A549 treated with RU486 at 1 μM for 4 hours (cell line): ENCODE results near the gene OR6C1. TPM values are rescaled to one million over a fixed set of nuclear protein-coding genes. Genes with fewer than 3 reads are reported as not detected.

Source experiments
- total RNA-seq: library from RNA; stranded (reverse); fragments of 200-300 nt; extraction: Qiagen RNA extraction; gene quantifications from 5 replicates; pipeline ENCODE4 v1.2.3, GENCODE V29; 2022; ENCODE audit warnings: low read depth

OR6C1 gene
- not detected in 5 replicates for total RNA-seq

DNA sequence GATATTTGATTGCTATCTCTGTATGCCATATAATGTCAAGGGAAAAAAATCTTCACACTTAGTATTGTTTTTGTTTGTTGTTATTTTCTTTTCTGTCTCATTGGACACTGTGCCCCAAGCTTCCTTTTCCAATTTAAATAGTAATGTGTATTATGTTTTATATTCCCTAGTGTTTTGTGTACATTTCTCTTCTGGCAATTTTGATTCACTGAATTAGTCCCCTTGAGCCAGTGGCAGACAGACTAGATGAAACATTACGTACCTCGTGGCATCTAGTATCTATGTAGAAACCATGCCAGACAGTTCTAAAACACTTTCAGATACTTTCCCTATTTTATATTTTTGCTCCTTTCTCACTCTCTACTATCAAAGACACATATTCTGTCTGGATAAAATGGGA lies at the start of gene OR6C1:
TSS of gene OR6C1 (plus strand) at position 301 of the 400 bp plus-strand sequence. CDS start 6,257 bp downstream, outside the sequence.

DNA sequence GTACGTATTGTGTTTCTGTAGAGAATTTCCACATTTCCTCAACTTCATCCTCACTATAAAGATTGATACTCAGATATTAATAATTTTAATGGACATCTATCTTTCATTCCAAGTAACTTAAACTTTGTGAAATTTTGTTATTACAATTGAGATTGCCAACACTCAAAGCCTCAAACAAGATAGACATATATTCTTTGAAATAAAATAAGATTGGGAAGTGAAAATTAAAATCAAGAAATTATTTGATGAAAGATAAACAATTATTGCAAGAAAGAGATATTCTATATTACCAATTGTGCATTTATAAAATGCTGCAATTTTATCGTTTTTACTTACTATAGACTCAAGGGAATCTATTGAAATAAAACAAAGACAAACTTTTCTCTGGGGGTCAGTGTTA lies 17.7 kb upstream of the OR6C1 start, which contains the start of gene OR6C6:
TSS of gene OR6C6 (minus strand) at position 101 of the 400 bp plus-strand sequence. CDS start 1,337 bp downstream, outside the sequence.

DNA sequence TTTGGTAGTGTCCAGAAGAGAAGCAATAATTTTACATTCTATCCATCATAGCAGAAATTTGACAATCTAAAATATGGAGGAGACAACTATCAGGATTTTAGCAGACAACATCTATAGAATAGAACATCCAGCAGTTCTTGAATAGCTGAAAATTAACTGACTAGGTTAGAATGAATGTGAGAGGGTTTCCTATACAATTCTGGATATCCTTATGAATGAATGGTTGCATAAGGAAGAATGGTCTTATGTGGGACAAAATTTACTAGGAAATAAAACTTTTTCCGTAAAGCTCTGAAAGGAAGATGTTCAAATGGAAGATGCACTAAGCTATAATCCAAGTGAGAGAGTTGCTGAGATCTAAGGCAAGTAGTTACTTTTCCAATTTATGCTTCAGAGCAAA lies 16.3 kb downstream of the OR6C1 start, which contains the start of gene OR6C3:
TSS of gene OR6C3 (plus strand) at position 301 of the 400 bp plus-strand sequence. CDS start 955 bp downstream, outside the sequence.

DNA sequence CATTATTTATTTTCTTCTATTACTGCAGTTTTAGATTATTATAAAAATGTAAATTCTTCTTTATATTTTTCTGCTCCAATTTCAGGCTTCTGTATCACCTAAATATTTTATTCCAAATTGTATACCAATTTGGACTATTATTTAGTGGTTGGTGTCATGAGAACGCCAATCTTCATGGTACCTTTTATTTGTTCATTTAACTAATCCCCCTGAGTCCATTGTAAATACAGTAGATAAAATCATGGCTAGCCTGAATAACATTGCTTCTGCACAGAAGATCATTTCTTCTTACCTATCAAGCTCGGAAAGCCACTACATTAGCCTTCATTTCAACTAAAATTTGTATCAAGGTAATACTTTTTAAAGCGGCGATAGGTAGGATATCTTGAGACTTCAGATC lies 48.5 kb downstream of the OR6C1 start, which contains the start of gene OR6C75:
TSS of gene OR6C75 (plus strand) at position 301 of the 400 bp plus-strand sequence. CDS start 2,136 bp downstream, outside the sequence.

Other genes starting within 250 kb of the OR6C1 start
- gene OR9K2, start 187.9 kb upstream of the OR6C1 start, total RNA-seq, result not detected in 5 replicates
- gene OR10A7, start 93.3 kb upstream of the OR6C1 start, total RNA-seq, result not detected in 5 replicates
- gene OR6C74, start 69.7 kb upstream of the OR6C1 start, total RNA-seq, result not detected in 5 replicates
- not detected in 5 replicates for gene OR6C6, start 17.8 kb upstream of the OR6C1 start, total RNA-seq
- not detected in 5 replicates for gene OR6C3, start 16.4 kb downstream of the OR6C1 start, total RNA-seq
- not detected in 5 replicates for gene OR6C75, start 48.6 kb downstream of the OR6C1 start, total RNA-seq
- gene OR6C65, start 86.2 kb downstream of the OR6C1 start, total RNA-seq, result not detected in 5 replicates
- gene OR6C76, start 111.9 kb downstream of the OR6C1 start, total RNA-seq, result not detected in 5 replicates
- gene OR6C2, start 129.7 kb downstream of the OR6C1 start, total RNA-seq, result not detected in 5 replicates
- gene OR6C70, start 155.8 kb downstream of the OR6C1 start, total RNA-seq, result not detected in 5 replicates
- gene OR6C68, start 178.0 kb downstream of the OR6C1 start, total RNA-seq, result not detected in 5 replicates
- not detected in 5 replicates for gene OR6C4, start 235.3 kb downstream of the OR6C1 start, total RNA-seq